ENCODE results near the gene FBXW8.

Gene FBXW8

GRCh38 chr12:116955382-116956021, 44.8 kb downstream of the FBXW8 start:
- DNase-seq (ENCODE audit: low spot score): peak; percentile 24

- DNase-seq (ENCODE audit: low spot score): no peak
These were observed 47.9 kb downstream of the FBXW8 start for GRCh38 chr12:116958402-116959197.

GRCh38 chr12:116959198-116959460, 48.4 kb downstream of the FBXW8 start:
- DNase-seq (ENCODE audit: low spot score): no peak

GRCh38 chr12:116959845-116960514, 49.2 kb downstream of the FBXW8 start:
- no peak for DNase-seq (ENCODE audit: low spot score)

GRCh38 chr12:116962197-116962596, 51.4 kb downstream of the FBXW8 start:
- no peak for DNase-seq (ENCODE audit: low spot score)

GRCh38 chr12:116962783-116963356, 52.1 kb downstream of the FBXW8 start:
- DNase-seq (ENCODE audit: low spot score): no peak

GRCh38 chr12:116964054-116965050, 53.6 kb downstream of the FBXW8 start:
- DNase-seq (ENCODE audit: low spot score): no peak

GRCh38 chr12:116968986-116969385, 58.2 kb downstream of the FBXW8 start:
- DNase-seq (ENCODE audit: low spot score): no peak

GRCh38 chr12:116969615-116970585, 59.1 kb downstream of the FBXW8 start:
- DNase-seq (ENCODE audit: low spot score): no peak

- DNase-seq (ENCODE audit: low spot score): no peak
These were observed 60.5 kb downstream of the FBXW8 start for GRCh38 chr12:116971222-116971621.

- no peak for DNase-seq (ENCODE audit: low spot score)
These were observed 65.1 kb downstream of the FBXW8 start for GRCh38 chr12:116975779-116976393.

GRCh38 chr12:116977465-116978380, 67.0 kb downstream of the FBXW8 start:
- DNase-seq (ENCODE audit: low spot score): no peak

GRCh38 chr12:116978791-116979508, 68.2 kb downstream of the FBXW8 start:
- no peak for DNase-seq (ENCODE audit: low spot score)

GRCh38 chr12:116980083-116980482, 69.3 kb downstream of the FBXW8 start:
- DNase-seq (ENCODE audit: low spot score): no peak

- DNase-seq (ENCODE audit: low spot score): no peak
These were observed 72.2 kb downstream of the FBXW8 start for GRCh38 chr12:116982791-116983411.

- DNase-seq (ENCODE audit: low spot score): no peak
These were observed 73.3 kb downstream of the FBXW8 start for GRCh38 chr12:116984098-116984497.

- DNase-seq (ENCODE audit: low spot score): no peak
These were observed 79.6 kb downstream of the FBXW8 start for GRCh38 chr12:116990329-116990728.
